Stromal cell of bone marrow (primary cell): ENCODE results near the gene TES.
"Not testable (repeated sequence)": the region's sequence is repeated elsewhere in the genome, so short reads cannot be mapped to it uniquely, and the experiment has no call there.

Experiments
- DNase-seq: peaks from one replicate; pipeline ENCODE4 v3.0.0-alpha.2; 2012; ENCODE audit warnings: low read depth

Gene TES

DNA sequence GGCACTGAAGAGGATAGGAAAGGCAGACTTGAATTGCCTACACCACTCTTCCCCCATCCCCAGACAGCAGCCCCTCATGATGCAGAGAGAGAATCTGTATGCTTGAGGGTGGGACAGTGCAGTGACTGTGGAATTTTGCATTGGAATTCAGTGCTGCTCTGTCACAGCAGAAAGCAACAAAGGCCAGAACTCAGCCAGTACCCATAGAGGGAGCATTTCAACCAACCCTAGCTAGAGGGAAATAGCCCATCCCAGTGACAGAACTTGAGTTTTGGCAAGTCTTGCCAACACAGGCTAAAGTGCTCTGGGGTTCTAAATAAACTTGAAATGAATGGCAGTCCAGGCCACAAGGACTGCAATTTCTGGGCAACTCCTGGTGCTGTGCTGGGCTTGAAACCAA lies 80.4 kb downstream of the TES start:
- DNase-seq: no peak

DNA sequence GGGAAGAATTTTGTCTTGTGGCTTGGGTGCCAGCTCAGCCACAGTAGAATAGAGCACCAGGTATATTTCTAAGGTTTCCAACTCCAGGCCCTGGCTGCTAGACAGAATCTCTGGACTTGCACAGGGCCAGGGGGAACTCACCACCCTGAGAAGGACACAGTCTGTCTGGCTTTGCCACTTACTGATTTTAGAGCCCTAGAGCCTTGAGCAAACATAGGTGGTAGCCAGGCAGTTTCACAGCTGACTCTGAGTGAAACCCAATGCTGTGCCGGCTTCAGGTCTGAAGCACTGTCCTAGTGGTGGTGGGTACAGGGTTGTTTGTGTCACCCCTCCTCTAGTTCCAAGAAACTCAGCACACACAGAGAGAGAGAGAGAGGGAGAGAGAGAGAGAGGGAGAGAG lies 81.6 kb downstream of the TES start:
- no peak for DNase-seq

DNA sequence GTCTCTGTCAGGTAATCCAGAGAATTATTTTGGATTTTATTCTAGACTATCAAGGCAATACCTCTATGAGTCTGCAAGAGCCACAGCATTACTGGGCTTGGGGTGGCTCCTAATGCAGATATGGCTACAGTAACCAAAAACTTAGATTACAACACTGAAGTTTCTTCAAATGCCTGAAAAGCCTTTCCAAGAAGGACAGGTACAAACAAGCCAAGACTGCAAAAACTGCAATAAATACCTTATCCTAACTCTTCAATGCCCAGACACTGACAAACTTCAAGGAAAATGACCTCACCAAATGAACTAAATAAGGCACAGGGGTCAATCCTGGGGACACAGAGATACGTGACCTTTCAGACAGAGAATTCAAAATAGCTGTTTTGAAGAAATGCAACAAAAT lies 82.0 kb downstream of the TES start:
- DNase-seq: no peak

GRCh38 chr7:116293139-116293538 lies 82.8 kb downstream of the TES start:
- no peak for DNase-seq

DNA sequence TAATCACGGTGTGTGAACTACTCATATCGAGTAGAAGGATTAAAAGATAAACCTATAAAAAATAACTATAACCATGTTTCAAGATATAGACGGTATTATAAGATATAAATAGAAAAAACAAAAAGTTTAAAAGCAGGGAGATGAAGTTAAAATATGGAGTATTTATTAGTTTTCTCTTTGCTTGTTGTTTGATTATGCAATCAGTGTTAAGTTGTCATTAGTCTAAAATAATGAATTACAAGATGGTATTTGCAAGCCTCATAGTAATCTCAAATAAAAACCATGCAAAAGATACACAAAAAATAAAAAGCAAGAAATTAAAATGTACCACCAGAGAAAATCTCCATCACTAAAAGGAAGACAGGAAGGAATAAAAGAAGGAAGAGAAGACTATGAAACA lies 83.3 kb downstream of the TES start:
- no peak for DNase-seq

DNA sequence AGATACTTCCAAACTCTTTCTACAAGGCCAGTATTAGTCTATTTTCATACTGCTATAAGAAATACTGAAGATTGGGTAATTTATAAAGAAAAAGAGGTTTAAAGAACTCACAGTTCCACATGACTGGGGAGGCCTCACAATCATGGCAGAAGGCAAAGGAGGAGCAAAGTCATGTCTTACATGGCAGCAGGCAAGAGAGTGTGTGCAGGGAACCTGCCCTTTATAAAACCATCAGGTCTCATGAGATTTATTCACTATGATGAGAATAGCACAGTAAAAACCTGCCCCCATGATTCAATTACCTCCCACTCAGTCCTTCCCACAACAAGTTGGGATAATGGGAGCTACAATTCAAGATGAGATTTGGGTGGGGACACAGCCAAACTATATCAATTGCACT lies 85.6 kb downstream of the TES start:
- DNase-seq: not testable (repeated sequence)

DNA sequence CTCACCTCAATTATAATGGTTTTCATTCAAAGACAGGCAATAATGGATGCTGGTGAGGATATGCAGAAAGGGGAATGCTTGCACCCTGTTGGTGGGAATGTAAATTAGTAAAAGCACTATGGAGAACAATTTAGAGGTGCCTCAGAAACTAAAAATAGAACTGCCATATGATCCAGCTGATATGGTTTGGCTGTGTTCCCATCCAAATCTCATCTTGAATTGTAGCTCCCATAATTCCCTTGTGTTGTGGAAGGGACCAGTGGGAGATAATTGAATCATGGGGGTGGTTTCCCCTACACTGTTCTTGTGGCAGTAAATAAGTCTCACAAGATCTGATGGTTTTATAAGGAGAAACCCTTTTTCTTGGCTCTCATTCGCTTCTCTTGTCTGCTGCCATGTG lies 87.7 kb downstream of the TES start:
- no peak for DNase-seq

DNA sequence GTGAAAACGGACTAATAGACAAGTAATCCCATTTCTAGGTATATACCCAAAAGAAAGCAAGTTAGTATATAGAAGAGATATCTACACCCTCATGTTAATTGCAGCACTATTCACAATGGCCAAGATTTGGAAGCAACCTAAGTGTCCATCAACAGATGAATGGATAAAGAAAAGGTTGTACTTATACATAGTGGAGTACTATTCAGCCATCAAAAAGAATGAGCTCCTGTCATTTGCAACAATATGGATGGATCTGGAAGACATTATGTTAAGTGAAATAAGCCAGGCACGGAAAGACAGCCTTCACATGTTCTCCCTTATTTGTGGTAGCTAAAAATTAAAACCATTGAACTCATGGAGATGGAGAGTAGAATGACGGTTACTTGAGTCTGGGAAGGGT lies 88.2 kb downstream of the TES start:
- no peak for DNase-seq

DNA sequence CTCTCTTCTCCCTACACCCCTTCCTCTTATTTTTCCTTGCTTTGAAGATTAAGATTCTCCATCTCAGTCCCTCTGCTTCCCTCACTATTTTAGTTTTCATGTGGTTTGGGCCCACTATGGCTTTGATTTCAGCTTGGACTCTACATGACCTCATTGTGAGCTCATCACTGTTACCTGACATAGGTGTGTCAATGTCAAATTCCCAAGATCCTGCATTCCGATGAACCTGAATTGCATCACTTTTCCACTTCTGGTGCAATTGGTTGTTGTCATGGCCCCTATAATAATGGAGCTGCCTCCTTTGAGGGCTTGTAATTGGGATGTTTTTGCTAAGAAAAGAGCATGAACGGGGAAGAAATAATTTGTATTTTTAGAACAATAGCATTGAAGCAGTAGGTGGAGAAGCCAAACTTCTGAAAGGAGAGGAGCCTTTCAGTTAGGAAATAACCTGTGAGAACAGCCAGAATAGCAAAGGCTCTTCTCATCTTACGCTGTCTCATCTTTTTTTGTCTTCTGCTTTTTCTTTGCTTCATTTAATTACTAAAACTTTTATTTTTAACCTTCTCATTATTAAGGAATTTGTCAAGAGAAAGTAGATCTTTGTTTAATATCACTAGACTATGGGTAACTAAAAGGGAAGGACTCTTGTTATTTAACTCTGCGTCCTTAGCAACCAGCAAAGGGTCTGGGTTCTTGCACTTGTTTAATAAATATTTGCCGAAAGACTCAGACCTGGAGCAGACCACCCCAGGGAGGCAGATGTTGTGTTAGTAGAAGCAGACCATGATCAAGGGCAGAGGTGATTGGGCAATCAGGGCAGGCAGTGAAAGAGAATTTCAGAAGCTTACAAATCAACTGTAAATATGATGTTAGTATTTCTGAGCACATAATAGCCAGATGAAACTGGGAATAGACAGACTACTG lies 95.4 kb downstream of the TES start:
- DNase-seq: no peak

DNA sequence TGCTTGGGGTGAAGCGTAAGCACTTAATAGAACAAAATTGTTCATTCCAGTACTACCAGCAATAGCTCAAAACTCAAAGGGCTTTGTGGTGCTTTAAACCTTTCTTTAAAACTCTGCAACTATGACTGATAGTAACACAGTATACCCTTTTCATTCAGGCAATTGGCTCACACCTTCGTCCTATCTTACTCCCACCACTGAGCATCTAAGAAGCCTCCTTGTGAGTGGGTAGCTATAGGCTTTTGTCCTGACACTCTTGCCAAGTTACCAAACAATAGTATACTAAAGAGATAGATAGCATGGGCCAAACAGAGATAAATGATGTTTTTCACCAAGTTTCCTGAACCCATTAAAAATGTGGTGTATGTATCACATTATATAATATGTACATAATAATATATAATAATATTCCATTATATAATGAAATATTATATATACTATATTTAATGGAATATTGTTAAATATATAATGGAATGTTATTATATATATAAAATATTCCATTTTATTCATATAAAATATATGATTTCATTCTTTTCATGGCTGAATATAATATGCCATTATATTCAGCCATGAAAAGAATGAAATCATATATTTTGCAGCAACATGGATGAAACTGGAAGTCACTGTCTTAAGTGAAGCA lies 96.2 kb downstream of the TES start:
- no peak for DNase-seq

GRCh38 chr7:116307253-116307652 lies 96.9 kb downstream of the TES start:
- DNase-seq: no peak
